NCI-H345 treated with DMSO at 0.1 percent for 48 hours (cell line): ENCODE measurements around the gene SLC25A39.

ENCODE experiments used
- DNase-seq: peaks from one replicate; lab custom pipeline; 2025; ENCODE audit not compliant: unreplicated experiment; lab: John Stamatoyannopoulos, UW

SLC25A39 gene

DNA sequence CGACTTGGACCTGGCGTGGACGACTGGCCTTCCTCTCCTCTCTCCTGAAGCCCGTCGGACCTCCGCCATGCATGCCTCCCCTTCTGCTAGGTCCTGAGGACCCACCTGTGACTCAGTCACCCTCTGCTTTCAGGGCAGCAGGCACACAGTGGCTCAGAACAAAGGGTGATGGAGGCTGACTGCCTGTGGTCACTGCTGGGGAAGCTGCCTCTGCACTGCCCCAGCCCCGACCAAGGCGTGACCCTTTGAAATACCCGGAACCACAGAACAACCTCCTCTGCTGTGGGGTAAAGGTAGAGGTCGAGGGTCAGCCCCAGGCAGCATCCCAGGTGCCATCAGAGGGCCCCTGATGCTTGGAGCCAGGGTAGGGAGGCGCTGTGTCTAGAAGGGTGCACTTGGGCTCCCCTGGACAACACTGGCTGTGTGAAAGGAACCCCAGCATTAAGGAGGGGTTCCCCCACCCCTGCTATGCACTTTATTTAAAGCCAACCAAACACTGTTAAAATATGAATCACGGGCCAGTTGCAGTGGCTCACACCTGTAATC lies 44.2 kb downstream of the SLC25A39 start:
- no peak for DNase-seq

DNA sequence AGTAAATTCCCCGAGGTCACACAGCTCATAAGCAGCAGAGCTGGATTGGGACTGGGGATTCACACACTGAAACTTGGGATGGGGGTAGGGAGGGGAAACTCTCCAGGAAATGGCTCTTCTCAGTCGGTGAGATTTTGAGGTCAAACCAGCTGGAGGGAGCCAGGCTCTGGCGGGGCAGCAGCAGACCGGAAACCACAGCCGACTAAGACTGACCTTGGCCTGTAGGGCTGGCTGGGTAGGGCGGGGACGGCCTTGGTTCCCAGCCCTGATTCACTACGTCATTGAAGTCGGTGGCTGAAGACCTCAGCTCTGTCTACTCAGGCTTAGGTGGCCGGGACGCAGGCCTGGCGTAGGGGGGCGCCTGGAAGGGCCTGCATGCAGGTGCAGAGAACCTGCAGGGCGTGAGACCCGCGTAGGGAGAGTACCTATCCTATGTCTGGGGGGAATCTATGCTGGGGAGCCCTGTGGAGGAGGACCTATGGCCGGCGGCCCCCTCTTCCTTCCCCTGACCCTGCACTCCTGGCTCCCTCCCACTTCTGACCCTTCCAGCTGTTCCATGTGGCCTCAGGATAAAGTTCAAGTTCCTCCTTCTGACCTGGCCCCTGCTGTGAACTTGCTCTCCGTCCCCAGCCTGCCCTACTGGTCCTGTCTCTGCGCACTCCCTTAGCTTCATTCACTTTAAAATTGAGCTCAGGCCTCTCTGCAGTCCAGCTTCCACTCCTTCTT lies 44.8 kb downstream of the SLC25A39 start:
- no peak for DNase-seq

DNA sequence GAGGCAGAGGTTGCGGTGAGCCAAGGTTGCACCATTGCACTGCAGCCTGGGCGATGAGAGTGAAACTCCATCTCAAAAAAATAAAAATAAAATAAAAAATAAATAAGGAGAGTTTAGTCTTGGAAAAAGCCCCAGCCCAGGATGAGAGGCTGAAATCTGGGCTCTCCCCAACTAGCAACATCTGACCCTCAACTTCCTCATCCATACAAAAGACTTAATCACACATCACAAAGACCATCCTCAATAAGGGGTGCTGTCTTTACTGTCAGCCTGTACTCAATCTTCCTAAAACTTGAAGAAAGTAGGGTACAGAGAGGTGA lies 45.3 kb downstream of the SLC25A39 start:
- DNase-seq: no peak

DNA sequence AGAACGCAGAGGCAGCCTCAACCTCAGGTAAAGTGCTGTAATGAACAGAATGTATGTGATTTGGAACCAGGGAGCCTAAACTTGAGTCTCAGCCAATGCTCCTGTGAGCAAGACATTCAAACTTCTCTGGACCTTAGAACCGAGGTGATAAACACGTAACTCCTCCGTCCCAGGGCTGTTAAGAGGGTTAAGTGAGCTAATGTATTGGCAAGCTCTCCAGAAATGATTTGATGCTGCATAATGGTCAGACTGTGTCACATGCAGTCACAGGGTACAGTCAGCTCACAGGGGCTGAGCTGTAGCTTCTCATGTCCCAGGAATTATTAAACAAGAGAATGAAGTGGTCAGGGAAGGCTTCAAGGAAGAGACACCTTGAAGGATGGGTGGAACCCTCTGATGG lies 46.6 kb downstream of the SLC25A39 start:
- DNase-seq: no peak

DNA sequence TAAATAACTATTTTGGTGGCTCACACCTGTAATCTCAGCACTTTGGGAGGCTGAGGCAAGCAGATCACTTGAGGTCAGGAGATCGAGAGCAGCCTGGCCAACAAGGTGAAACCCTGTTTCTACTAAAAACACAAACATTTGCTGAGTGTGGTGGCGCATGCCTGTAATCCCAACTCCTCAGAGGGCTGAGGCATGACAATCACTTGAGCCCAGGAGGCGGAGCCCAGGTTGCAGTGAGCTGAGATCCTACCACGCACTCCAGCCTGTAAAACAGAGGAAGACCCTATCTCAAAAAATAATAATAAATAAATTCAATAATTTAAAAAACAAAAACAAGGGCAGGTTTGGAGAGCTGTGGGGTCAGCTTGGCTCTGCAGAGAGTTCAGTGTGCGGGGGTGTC lies 51.0 kb downstream of the SLC25A39 start:
- no peak for DNase-seq

DNA sequence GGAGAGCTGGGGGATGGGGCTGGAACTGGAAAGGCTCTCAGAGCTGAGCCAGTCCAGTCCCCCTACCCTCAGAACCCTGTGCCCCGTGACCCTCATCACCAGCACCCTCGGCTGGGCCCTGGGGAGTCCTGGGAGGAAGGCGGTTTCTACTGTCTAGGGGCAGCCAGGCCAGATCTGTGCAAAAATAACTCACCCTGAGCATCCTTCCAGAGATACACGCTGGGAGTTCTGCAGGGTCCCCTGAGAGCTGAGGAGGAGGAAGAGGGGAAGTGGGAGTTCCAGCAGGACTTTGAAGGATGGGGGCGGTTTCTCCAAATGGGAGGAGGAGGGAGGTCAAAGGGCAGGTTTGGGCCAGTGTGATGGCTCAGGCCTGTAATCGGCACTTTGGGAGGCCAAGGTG lies 51.7 kb downstream of the SLC25A39 start:
- no peak for DNase-seq

DNA sequence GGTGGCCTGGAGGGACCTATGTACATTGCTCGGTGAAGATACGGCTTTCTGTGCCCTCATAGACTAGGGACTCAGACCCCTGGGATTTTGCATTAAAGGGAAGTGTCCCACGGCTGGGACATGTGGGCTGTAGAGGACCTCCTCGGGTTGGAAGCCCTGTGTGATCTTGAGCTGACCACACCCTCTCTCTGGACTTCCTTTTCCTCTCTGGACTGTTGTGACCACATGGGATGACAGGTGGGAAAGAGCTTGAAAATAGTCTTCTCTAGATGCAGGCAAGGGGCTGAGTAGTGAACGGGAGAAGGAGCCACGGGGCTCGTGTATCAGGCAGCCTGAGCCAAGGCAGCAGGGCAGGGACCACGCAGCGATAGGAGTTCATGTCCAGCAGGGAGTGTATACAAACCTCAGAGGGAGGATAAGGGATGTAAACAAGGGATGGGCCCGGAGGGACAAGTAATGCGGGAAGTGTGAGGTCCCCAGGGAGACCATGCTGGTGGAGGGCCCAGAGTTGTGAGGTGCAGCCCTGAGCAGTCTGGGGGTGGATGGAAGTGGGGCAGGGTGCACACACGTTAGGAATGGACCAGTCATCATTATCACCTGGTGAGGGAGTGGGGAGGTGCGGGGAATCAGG lies 52.2 kb downstream of the SLC25A39 start:
- no peak for DNase-seq
